Stimulated activated CD8-positive, alpha-beta memory T cell treated with anti-CD3 and anti-CD28 coated beads, Interleukin-7, amount 100 ng/mL, for 1 hour (primary cell): Measurements from ENCODE around the gene CDC25C.
"Not testable (repeated sequence)": the region's sequence is repeated elsewhere in the genome, so short reads cannot be mapped to it uniquely, and the experiment has no call there.

Source experiments
- DNase-seq, 2 donors: peaks; one replicate each; pipeline ENCODE4 v3.0.0-alpha.2; 2020; ENCODE audit warnings: low read depth in 2 of 2

Gene CDC25C

DNA sequence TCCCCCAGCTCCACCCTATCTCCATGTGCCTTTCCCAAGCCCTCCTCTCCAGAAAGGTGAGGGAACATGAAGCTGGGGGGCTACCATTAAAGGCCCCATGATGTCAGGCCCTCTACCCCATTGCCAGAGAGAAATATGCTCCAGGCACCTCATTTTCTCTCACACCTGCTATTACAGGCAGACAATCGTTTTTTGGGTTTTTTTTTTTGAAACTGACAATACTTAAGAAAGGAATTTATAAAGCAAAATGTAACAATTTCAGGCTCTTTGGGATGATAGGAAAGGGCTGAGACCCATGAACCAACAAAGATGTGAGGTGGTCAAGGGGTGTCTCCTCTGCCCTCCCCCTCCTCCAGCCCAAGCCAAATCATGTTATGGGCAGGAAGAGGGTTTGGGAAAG lies 55.7 kb downstream of the CDC25C start:
- no peak for DNase-seq

DNA sequence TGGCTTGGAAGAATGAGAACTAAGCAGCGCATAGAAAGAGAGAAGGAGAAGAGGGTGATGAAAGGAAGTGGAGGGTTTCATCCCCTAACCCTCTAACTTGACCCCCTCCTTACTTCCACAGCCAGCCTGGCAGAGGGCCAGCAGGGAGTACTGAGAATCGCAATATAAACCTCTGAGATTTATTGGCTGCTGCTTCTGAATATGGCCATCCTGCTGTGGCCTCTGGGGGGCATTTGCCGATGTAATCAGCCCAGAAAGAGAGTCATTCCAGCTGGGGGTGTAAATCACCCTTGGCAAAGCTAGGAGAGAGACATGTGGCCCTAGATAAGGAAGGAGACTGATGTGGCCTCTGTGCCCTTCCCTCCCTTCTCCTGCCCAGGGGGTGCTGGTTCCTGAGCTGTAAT lies 56.2 kb downstream of the CDC25C start:
- no peak for DNase-seq

- no peak for DNase-seq
Observed at GRCh38 chr5:138274189-138274853, 57.3 kb downstream of the CDC25C start, which contains the start of gene GFRA3. GFRA3 (minus strand) TSS chr5:138274621; CDS start chr5:138274424, 197 bp downstream.

- DNase-seq = no peak
Observed at GRCh38 chr5:138273834-138274188, 57.8 kb downstream of the CDC25C start.

DNA sequence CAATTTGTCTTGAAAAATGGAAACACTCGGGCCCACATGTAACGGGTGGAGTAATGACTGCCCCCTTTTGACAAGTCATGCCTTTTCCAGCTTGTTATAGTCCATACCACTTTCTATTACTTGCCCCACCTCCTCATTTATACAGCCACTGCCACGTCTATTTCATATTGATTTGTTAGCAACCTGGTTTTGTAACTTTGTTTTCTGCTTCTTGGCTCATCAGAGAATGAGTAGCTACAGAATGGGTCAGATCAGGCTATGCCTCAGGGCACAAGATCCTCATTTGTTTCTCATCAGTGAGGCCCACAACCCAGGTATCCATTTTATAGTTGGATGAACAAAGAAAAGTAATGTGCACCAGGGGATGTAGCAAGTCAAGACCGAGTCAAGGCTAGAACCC lies 58.9 kb downstream of the CDC25C start:
- no peak for DNase-seq

DNA sequence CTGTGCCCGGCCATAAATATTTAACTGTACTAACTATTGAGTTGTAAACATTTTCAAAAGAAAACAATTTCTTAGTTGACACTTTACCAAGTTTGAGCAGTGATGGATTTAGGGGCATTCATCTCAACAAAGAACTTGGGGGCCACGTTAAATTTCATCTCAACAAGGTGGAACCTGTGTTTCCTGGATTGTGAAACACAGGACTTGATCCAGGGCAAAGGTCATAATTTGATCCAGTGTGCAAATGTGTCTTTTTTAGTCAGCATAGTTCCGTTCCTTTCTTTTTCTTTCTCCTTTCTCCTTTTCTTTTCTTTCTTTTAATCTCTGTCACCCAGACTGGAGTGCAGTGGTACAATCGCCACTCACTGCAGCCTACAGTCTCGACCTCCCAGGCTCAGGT lies 60.3 kb downstream of the CDC25C start:
- no peak for DNase-seq

DNA sequence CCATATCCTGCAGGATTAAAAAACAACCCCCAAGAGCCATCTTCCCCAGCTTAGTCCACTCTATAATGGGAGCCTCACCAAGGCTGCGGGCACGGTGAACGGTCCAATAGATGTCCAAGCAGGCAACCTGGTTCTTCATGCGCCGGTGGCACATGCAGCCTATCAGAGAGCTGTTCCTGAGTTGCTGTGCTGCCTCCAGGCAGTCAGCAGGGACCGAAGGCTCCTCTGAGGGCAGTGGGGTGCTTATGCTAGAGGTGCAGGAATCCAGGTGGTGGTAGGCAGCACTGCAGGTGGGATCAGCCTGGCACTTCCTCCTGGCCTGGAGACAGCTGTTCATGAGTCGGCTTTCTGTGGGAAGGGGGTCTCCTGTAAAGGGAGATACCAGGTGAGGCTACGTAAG lies 67.4 kb downstream of the CDC25C start:
- DNase-seq = no peak

GRCh38 chr5:138263581-138263980 lies 68.0 kb downstream of the CDC25C start:
- no peak for DNase-seq

DNA sequence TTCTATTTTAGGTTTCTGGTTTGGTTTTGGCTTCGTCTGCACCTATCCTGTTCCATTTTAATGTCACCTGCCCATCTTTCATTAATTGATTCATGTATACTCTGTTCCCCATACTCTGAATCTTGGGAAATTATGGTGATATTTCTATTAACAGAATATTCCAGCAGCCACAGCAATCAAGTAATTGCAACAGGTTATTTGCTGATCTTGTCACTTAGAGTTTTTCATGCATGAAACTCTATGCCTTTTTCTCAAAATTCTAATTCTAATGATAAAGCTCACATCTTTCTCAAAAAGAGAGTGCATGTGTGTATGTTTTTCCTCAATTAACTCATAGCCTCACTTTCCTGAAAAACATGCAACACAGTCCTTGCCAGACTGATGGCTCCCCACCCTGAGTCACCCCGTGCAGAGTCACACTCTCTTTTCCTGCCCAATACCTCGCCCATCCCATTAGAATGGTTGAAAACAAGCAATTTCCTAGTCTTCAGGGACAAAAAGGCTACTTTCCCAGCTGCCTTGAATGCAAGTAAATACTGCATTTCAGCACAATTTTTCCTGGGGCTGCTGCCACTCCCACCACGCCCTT lies 72.8 kb downstream of the CDC25C start:
- no peak for DNase-seq

GRCh38 chr5:138257583-138257982 lies 74.0 kb downstream of the CDC25C start:
- no peak for DNase-seq

DNA sequence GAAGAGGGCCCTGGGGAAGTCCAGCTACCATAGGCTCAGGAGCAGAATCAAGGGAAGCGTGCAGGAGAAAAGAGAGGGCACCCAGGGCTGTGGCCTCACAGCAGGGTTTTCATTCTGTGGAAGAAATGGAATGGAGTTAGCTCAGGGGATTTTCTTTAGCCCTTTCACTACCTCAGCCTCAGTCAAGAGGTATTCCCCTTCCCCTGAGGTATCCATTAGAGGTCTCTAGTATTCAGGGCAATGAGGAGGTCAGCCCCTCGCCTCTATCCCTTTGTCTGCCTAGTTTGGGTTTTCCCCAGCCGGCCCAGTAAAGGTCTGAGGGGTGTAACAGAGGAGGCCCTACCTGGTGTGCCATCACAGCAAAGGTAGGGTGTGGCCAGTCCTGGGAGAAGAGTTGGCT lies 78.7 kb downstream of the CDC25C start:
- DNase-seq = no peak

- DNase-seq = not testable (repeated sequence)
Observed at GRCh38 chr5:138247800-138248199, 83.8 kb downstream of the CDC25C start.

DNA sequence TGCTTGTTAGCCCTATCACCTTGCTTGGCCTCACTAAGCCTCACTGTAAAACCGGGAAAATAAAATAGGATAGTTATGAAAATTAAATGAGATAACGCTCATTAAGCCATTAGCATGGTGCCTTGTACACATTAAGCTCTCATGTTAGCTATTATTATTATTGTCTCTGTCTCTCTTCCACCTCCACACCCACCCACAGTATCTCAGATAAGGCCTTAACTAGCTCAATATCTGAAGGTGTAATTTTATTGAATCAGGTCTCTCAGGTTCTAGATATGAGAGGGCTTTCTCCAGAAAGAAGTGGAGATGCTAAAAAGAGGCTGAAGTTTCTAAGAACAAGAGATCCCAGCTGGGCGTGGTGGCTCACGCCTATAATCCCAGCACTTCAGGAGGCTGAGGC lies 84.8 kb downstream of the CDC25C start:
- no peak for DNase-seq

DNA sequence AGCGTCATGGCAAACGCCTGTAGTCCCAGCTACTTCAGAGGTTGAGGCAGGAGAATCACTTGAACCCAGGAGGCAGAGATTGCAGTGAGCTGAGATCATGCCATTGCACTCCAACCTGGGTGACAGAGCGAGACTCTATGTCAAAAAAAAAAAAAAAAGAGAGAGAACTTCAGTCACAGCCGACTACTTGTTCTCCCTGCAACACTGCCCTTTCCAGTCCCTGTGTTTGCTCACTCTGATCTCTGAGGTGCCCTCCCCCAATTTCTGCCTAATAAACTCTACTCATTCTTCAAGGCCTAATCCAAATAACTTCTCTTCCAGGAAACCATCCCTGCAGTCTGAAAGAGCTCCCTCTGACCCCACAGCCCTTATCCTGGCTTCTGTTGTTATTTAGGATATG lies 85.3 kb downstream of the CDC25C start:
- DNase-seq = no peak

DNA sequence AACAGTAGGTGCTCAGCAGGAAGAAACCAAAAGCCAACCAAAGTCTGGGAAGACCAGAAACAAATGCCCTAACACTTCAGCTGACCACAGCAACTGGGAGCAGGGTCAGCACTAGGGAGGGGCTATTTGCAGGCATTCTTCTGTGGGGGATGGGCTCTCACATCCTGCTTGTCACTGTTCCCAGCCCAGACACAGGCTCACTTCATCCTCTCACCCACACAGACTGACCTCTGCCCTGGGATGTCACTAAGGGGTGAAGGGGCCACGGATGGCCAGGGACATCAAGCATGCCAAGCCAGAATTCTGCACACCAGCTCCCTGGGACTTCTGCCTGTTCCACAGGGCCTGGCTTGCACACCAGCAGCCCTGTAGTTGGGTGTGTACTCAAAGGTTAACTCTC lies 85.9 kb downstream of the CDC25C start:
- no peak for DNase-seq

DNA sequence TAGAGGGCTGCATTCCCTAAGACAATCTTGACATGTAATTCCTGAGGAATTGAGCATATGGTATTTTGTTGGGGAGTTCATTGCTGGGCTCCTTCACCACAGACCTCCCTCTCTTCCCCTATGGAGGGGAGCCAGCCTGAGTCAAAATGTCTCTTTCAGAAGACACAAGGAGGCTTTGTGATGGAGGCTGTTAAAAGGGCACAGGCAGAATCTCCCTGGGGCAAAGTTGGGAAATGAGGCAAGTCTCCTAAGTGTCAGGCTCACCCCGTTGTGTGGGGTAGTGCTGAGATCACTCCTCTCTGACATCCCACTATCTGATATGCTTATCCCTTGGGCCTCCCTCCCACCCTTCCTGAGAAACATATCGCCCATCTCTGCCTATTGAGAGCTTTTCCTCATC lies 87.8 kb downstream of the CDC25C start:
- DNase-seq = no peak

DNA sequence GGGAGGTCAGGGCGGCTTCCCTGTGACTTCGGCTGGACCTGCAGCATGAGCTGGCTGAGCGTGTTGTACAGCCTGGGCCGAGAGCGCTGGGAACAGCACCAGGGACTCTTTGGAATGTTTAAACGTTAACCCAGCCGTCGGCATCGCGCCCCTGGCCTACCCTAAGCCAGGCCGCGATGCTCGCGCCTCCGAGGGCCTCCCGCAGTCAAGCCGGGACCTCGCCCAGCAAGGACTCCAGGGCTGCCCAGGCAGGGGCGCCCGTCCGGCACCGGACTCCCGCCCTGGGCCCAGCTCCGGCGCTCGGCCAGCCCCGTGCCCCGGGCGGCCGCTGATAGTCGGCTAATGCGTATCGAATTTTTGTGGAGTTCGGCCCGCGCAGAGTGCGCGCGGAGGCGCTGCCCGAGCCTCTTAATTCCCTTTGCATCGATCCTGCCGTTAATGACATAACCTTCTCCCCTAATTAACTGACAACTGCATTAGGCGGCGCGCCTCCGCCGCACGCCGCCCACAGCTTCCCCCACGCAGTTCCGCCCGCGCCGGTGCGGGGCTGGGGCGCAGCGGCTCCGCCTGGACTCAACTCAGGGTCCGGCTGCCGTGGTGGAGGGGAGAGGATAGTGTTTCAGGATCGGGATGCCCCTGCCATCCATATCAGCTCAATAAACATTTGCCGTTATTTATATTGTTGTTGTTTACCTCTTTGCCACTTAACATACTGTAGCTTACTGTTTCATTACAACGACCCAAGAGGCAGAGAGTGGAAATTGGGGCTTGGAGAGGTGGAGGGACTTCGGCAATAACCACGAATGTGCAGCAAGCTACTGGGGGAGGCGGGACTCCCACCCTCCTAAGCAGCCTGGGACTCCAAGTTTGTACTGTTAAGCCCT lies 89.7 kb downstream of the CDC25C start:
- no peak for DNase-seq

- no peak for DNase-seq
Observed at GRCh38 chr5:138240650-138241385, 90.8 kb downstream of the CDC25C start.

DNA sequence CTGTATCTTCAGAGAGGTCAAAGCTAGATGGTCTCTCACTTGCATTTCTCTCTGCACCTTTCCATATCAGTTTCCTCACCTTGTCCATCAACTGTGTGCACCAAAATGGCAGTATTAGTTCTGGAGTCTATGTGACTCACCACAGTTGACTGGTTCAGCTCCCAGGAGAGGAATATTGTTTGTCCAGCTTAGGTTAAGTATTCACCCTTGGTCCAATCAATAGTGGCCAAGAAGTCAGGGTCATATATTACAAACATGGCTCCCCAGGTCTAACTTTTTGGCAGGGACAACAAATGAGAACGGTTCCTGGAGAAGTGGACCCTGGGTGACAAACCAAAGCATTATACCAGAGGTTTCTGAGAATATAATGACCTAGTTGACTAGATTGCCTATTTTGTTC lies 93.6 kb downstream of the CDC25C start:
- no peak for DNase-seq
